ENCODE results near the gene MTMR10.

The MTMR10 gene

DNA sequence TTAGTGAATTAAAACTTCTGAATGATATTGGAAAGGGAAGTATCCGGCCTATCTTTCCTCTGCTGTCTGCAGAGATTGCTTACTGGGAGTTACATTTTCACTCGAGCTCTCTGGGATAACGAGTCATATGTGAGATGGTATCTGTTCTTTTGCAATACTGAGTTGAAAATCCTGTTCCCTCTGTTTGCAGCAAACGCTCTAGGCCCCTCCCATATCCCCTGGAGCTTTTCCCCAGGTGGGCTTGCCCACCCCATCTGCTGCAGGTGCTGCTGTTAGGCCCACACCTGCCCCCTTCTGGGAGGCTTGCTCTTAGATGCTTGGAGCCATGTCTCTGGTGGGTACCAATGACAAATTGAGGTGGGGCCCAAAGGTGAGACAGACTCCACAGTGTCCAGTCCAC, 42.7 kb upstream of the MTMR10 start:
- H3K4me3 ChIP-seq (replicated peaks; ENCODE audit: low read depth, low read length) = no peak overlapping the region
- TF ChIP-seq, protein P1, sequence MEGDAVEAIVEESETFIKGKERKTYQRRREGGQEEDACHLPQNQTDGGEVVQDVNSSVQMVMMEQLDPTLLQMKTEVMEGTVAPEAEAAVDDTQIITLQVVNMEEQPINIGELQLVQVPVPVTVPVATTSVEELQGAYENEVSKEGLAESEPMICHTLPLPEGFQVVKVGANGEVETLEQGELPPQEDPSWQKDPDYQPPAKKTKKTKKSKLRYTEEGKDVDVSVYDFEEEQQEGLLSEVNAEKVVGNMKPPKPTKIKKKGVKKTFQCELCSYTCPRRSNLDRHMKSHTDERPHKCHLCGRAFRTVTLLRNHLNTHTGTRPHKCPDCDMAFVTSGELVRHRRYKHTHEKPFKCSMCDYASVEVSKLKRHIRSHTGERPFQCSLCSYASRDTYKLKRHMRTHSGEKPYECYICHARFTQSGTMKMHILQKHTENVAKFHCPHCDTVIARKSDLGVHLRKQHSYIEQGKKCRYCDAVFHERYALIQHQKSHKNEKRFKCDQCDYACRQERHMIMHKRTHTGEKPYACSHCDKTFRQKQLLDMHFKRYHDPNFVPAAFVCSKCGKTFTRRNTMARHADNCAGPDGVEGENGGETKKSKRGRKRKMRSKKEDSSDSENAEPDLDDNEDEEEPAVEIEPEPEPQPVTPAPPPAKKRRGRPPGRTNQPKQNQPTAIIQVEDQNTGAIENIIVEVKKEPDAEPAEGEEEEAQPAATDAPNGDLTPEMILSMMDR (IDR thresholded peaks at IDR 0.05; ENCODE audit: low read length, missing control alignments) = no peak
- no peak for DNase-seq (ENCODE audit: low read depth)

DNA sequence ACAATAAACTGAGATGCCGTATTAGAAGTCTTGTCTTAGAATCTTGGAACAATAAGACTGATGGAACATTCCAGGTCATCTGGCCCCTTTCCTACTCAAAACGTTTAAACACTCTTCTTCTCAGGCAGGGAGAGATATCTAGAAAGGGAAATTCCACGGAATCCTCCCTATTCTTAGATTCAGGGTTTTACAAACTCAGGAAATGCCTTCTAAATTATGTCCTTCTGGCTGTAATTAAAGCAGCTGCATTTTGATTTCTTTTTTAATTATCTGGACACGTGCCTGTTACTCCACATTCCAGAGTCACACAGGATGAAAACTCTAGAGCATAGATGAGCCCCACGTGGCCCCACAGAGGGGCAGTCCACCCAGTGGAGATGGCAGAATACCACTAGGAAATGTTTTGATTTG, 41.5 kb upstream of the MTMR10 start:
- TF ChIP-seq, protein P1 (IDR thresholded peaks at IDR 0.05; ENCODE audit: low read length, missing control alignments) = no peak
- peak; percentile 91 for DNase-seq (ENCODE audit: low read depth)
- H3K4me3 ChIP-seq (replicated peaks; ENCODE audit: low read depth, low read length) = no peak overlapping the region

DNA sequence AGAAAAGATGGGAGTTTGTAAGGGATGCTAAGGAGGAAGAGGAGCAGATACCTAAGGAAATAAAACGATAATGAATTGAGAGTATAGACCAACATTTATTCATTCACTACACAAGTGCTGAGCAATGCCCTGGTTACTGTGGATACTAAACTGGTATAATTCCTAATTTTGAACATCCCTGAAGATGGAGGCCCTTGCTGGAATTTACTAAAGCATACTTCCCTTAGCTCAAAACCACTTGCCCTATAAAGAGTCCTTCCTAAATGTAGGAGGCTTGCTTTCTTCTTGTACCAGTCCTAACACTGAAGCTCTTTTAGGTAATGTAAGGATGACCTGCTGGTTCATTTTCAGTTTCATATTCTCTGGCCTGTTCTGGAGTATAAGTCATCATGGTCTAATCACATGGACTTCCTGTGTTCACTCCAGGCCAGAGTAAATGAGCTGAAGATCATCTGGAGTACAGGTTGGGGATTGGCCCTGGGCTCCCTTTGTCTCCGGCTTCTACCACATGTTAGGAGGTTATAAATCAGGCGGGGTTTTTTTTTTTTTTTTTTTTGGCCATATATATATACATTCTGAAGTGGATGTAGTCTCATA, 40.1 kb upstream of the MTMR10 start:
- TF ChIP-seq, protein P1 (IDR thresholded peaks at IDR 0.05; ENCODE audit: low read length, missing control alignments) = no peak
- no peak overlapping the region for H3K4me3 ChIP-seq (replicated peaks; ENCODE audit: low read depth, low read length)
- DNase-seq (ENCODE audit: low read depth) = peak; percentile 67

DNA sequence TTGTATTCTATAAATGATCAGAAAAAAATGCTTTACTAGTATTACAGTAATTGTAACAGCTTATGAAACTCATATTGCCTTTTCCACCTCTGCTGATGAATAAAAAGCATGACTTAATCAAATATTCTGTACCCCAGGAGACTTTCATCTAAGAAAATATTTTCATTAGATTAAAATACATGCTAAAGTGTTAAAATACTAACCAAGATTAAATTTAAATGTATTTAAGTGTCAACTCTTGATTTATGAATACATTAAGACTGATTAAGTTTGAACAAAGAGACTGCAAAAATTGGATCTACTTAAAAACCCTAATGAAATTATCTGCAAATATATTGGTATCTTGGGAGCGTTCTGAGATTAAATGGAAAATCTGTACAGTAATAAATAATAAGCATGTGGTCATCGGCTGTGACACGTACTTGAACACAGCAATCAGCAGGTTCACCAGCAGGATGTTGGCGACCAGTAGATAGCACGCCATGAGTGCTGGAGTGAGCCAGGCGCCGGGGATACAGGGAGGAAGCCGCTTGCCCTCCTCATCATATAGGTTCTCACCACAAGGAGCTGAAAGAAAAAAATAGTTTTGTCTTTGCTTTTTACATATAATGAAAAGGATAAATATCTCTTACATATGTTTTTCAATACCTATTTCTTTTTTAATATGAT, 36.6 kb upstream of the MTMR10 start:
- no peak overlapping the region for H3K4me3 ChIP-seq (replicated peaks; ENCODE audit: low read depth, low read length)
- TF ChIP-seq, protein P1 (IDR thresholded peaks at IDR 0.05; ENCODE audit: low read length, missing control alignments) = no peak
- DNase-seq (ENCODE audit: low read depth) = no peak

DNA sequence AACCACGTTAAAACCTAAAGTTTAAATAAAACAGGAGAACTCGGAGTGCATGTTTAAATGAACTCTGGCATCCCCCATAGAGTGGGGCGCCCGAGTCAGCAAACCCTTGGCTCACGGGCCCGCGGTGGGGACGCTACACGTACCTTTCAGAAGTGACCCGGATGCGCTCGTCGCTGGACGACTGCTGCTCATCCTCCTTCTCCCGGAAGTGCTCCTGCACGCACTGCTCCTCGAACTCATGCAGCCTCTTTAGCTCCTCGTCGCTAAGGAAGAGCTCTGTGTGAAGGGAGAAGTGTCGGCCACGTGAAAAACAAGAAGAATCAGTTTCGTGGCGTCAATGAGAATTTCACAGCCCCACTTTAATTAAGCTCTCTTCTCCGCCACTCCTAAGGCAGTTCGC, 34.6 kb upstream of the MTMR10 start:
- no peak overlapping the region for H3K4me3 ChIP-seq (replicated peaks; ENCODE audit: low read depth, low read length)
- DNase-seq (ENCODE audit: low read depth) = no peak
- TF ChIP-seq, protein P1 (IDR thresholded peaks at IDR 0.05; ENCODE audit: low read length, missing control alignments) = no peak

DNA sequence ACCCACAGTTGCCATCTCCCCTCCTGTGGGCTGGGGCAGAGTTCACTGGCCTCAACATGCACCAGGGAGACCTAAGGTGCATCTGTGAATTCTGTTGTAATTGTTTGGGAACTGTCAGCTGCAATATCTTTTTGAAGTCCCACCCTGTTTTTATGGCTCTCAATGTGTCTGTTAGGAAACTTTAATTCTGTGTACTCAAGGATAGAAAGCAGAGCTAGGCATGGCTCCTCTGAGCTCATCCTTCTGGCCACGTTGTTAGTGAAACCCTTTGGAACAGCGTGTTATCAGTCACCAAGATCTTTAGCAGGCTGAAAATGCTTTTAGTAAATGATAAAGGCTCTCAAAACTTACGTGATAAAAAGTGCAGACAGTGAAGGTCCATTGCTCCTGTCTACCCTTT, 33.6 kb upstream of the MTMR10 start:
- TF ChIP-seq, protein P1 (IDR thresholded peaks at IDR 0.05; ENCODE audit: low read length, missing control alignments) = no peak
- DNase-seq (ENCODE audit: low read depth) = peak; percentile 27
- no peak overlapping the region for H3K4me3 ChIP-seq (replicated peaks; ENCODE audit: low read depth, low read length)

DNA sequence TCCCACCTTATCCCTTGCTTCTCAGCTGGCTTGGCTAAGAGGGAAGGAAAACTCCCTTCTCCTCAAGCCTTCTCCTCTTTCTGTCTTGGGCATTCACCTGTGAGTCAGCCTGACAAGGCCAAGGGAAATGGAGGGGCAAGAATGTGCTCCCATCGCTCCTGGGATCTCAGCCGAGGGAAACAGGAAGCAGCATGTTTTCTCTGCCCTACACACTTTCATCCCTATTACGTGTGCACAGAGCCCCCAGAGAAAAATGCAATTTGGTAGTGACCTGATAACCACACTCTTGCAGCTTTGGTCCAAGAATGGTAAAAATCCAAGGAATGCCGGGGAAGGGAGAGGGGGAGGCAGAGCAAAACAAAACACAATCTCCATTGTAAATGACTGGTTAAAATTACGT, 32.9 kb upstream of the MTMR10 start:
- DNase-seq (ENCODE audit: low read depth) = peak; percentile 97
- no peak overlapping the region for H3K4me3 ChIP-seq (replicated peaks; ENCODE audit: low read depth, low read length)
- TF ChIP-seq, protein P1 (IDR thresholded peaks at IDR 0.05; ENCODE audit: low read length, missing control alignments) = no peak
